ENCODE results near the gene PRELID3B.

Gene PRELID3B

GRCh38 chr20:59033616-59034165 is 8.9 kb downstream of the PRELID3B start:
- TF ChIP-seq ZBTB7A (IDR thresholded peaks at IDR 0.05; ENCODE audit: low read depth), result no peak
- TF ChIP-seq TAF1 (IDR thresholded peaks at IDR 0.05; ENCODE audit: low read depth), result no peak
- TF ChIP-seq USF1 (IDR thresholded peaks at IDR 0.05), result no peak
- TF ChIP-seq TCF12 (IDR thresholded peaks at IDR 0.05; ENCODE audit: low read depth), result no peak
- TF ChIP-seq FOXM1 (IDR thresholded peaks at IDR 0.05; ENCODE audit: borderline replicate concordance, low read depth), result no peak
- TF ChIP-seq EGR1 (IDR thresholded peaks at IDR 0.05), result no peak
- no peak for TF ChIP-seq EP300 (IDR thresholded peaks at IDR 0.05; ENCODE audit: borderline replicate concordance)
- TF ChIP-seq, protein P1, sequence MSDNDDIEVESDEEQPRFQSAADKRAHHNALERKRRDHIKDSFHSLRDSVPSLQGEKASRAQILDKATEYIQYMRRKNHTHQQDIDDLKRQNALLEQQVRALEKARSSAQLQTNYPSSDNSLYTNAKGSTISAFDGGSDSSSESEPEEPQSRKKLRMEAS (IDR thresholded peaks at IDR 0.05), result no peak
- TF ChIP-seq RAD21 (IDR thresholded peaks at IDR 0.05; ENCODE audit: low read depth), result no peak
- no peak for TF ChIP-seq CREB1 (IDR thresholded peaks at IDR 0.05; ENCODE audit: low read depth)
- TF ChIP-seq, protein P2, sequence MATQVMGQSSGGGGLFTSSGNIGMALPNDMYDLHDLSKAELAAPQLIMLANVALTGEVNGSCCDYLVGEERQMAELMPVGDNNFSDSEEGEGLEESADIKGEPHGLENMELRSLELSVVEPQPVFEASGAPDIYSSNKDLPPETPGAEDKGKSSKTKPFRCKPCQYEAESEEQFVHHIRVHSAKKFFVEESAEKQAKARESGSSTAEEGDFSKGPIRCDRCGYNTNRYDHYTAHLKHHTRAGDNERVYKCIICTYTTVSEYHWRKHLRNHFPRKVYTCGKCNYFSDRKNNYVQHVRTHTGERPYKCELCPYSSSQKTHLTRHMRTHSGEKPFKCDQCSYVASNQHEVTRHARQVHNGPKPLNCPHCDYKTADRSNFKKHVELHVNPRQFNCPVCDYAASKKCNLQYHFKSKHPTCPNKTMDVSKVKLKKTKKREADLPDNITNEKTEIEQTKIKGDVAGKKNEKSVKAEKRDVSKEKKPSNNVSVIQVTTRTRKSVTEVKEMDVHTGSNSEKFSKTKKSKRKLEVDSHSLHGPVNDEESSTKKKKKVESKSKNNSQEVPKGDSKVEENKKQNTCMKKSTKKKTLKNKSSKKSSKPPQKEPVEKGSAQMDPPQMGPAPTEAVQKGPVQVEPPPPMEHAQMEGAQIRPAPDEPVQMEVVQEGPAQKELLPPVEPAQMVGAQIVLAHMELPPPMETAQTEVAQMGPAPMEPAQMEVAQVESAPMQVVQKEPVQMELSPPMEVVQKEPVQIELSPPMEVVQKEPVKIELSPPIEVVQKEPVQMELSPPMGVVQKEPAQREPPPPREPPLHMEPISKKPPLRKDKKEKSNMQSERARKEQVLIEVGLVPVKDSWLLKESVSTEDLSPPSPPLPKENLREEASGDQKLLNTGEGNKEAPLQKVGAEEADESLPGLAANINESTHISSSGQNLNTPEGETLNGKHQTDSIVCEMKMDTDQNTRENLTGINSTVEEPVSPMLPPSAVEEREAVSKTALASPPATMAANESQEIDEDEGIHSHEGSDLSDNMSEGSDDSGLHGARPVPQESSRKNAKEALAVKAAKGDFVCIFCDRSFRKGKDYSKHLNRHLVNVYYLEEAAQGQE (IDR thresholded peaks at IDR 0.05; ENCODE audit: low read depth), result no peak
- no peak for TF ChIP-seq TEAD4 (IDR thresholded peaks at IDR 0.05)
- no peak for TF ChIP-seq CEBPB (IDR thresholded peaks at IDR 0.05)
- no peak for TF ChIP-seq NFIC (IDR thresholded peaks at IDR 0.05)
- TF ChIP-seq YY1 (IDR thresholded peaks at IDR 0.05; ENCODE audit: low read depth), result no peak

GRCh38 chr20:59033093-59033492 is 9.5 kb downstream of the PRELID3B start:
- TF ChIP-seq TAF1 (IDR thresholded peaks at IDR 0.05; ENCODE audit: low read depth) (no peak), YY1 (IDR thresholded peaks at IDR 0.05; ENCODE audit: low read depth) (no peak), ZBTB7A (IDR thresholded peaks at IDR 0.05; ENCODE audit: low read depth) (no peak), FOXM1 (IDR thresholded peaks at IDR 0.05; ENCODE audit: borderline replicate concordance, low read depth) (no peak), CEBPB (IDR thresholded peaks at IDR 0.05) (no peak), CREB1 (IDR thresholded peaks at IDR 0.05; ENCODE audit: low read depth) (no peak), TEAD4 (IDR thresholded peaks at IDR 0.05) (no peak), USF1 (IDR thresholded peaks at IDR 0.05) (no peak), RAD21 (IDR thresholded peaks at IDR 0.05; ENCODE audit: low read depth) (no peak), NFIC (IDR thresholded peaks at IDR 0.05) (no peak), EGR1 (IDR thresholded peaks at IDR 0.05) (no peak), EP300 (IDR thresholded peaks at IDR 0.05; ENCODE audit: borderline replicate concordance) (no peak), TCF12 (IDR thresholded peaks at IDR 0.05; ENCODE audit: low read depth) (no peak)
- TF ChIP-seq, protein P2 (IDR thresholded peaks at IDR 0.05; ENCODE audit: low read depth), result no peak
- TF ChIP-seq, protein P1 (IDR thresholded peaks at IDR 0.05), result no peak

DNA sequence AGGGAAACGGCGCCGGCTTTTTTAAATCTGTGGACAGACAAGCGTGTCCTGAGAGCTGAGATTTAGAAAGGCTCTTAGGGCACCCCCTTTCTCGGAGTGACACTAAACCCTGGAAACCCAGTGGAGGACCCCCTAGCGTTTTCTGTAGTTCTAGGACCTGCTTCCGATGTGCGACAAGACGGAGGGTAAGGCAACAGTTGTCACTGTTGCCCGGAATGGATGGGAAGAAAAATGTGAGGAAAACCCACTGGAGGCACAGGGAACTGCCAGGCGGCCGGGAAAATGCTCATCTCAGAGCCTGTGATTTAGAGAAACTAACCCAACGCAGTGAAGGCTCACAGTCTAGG is 9.9 kb downstream of the PRELID3B start:
- TF ChIP-seq CEBPB (IDR thresholded peaks at IDR 0.05) (no peak), EP300 (IDR thresholded peaks at IDR 0.05; ENCODE audit: borderline replicate concordance) (no peak), NFIC (IDR thresholded peaks at IDR 0.05) (no peak), YY1 (IDR thresholded peaks at IDR 0.05; ENCODE audit: low read depth) (no peak), TAF1 (IDR thresholded peaks at IDR 0.05; ENCODE audit: low read depth) (no peak), TCF12 (IDR thresholded peaks at IDR 0.05; ENCODE audit: low read depth) (no peak), CREB1 (IDR thresholded peaks at IDR 0.05; ENCODE audit: low read depth) (no peak), TEAD4 (IDR thresholded peaks at IDR 0.05) (no peak), USF1 (IDR thresholded peaks at IDR 0.05) (no peak), ZBTB7A (IDR thresholded peaks at IDR 0.05; ENCODE audit: low read depth) (no peak), RAD21 (IDR thresholded peaks at IDR 0.05; ENCODE audit: low read depth) (no peak), EGR1 (IDR thresholded peaks at IDR 0.05) (no peak), FOXM1 (IDR thresholded peaks at IDR 0.05; ENCODE audit: borderline replicate concordance, low read depth) (no peak)
- TF ChIP-seq, protein P2 (IDR thresholded peaks at IDR 0.05; ENCODE audit: low read depth), result no peak
- TF ChIP-seq, protein P1 (IDR thresholded peaks at IDR 0.05), result no peak

All from Ishikawa (cell line).